ENCODE measurements around the gene ITPR2.

GRCh38 chr12:26851031-26851809, 18.2 kb upstream of the ITPR2 start:
- TF ChIP-seq POLR2AphosphoS5 (IDR thresholded peaks at IDR 0.05; ENCODE audit: low read depth, low read length): no peak
- no peak for TF ChIP-seq POLR2A (IDR thresholded peaks at IDR 0.05; ENCODE audit: low read depth, low read length)

All from GM12892 (cell line).